ENCODE data around the gene PHB1.

GRCh38 chr17:49357516-49357915, 57.2 kb downstream of the PHB1 start:
- TF ChIP-seq CTCF (IDR thresholded peaks at IDR 0.05), result no peak
- no peak for TF ChIP-seq POLR2AphosphoS5 (IDR thresholded peaks at IDR 0.05)
